Measurements from ENCODE around the gene SDR39U1. TPM values are rescaled to one million over a fixed set of nuclear protein-coding genes. Genes with fewer than 3 reads are reported as not detected.
A peak's percentile ranks its signal among the peaks of the same experiment; 100 is the strongest.

The SDR39U1 gene
- total and polyA plus RNA-seq, 10 of the 15 experiments (the other 5 are each of a cell fraction or from before 2014, with no cell fraction given) = 14.0 to 89.3 (median 42.2) TPM

GRCh38 chr14:24441485-24441884, 1.1 kb downstream of the SDR39U1 start:
- H3K27me3 ChIP-seq (replicated peaks in 1 of 2; ENCODE audit: control insufficient read depth in 2 of 2, insufficient read depth in 2 of 2, low read length in 1 of 2) = no peaks in the 10 kb centered on the region
- TF ChIP-seq ZSCAN29 (IDR thresholded peaks at IDR 0.05) (no peak), MEF2A (IDR thresholded peaks at IDR 0.05; ENCODE audit: insufficient read depth, low read depth, low read length) (no peak), SUPT20H (IDR thresholded peaks at IDR 0.05; ENCODE audit: borderline replicate concordance, control insufficient read depth, low read depth, low read length) (no peak), NFYA (IDR thresholded peaks at IDR 0.05; ENCODE audit: borderline replicate concordance, low read depth, low read length) (no peak), ZNF217 (IDR thresholded peaks at IDR 0.05) (no peak), PBX3 (IDR thresholded peaks at IDR 0.05; ENCODE audit: insufficient replicate concordance, low read depth, low read length) (no peak), SRF (IDR thresholded peaks at IDR 0.05; ENCODE audit: low read depth in 2 of 2, low read length in 2 of 2) (no peak), EGR1 (IDR thresholded peaks at IDR 0.05; ENCODE audit: borderline replicate concordance in 1 of 2, low read depth in 2 of 2, low read length in 2 of 2) (no peak), IKZF2 (IDR thresholded peaks at IDR 0.05) (no peak)
- peak overlapping the region; percentile 94 for H3K9ac ChIP-seq (ENCODE audit: control insufficient read depth, insufficient read depth, low read length)
- ATAC-seq (no peak), DNase-seq (ENCODE audit: low read depth, low spot score) (no peak), FAIRE-seq (no peak)
- intact Hi-C loops (cut with micrococcal nuclease; ENCODE audit: unreplicated experiment) (no loop called here), in situ Hi-C loops (cut with MboI) (no loop called here)
- H3K4me2 ChIP-seq (ENCODE audit: control insufficient read depth, insufficient read depth) = peak overlapping the region; percentile 96
- H2AFZ ChIP-seq (ENCODE audit: control insufficient read depth, low read depth, low read length) = no peak overlapping the region
- SMC1A ChIA-PET (ENCODE audit: uncharacterized antibody, unreplicated experiment) = interaction anchor here (0.6 to 3.3 kb wide), 5 partner anchors 11 to 828 kb away, joined by 3 to 17 read pairs (median 4); partner anchors contain the start of genes CBLN3 and KHNYN
- peaks cover 6 to 20% of the 10 kb centered on the region in 2 experiments for H3K36me3 ChIP-seq (ENCODE audit: control insufficient read depth in 2 of 2, insufficient read depth in 2 of 2, low read length in 1 of 2)
- peaks cover 19% of the 10 kb centered on the region for H3K79me2 ChIP-seq (ENCODE audit: control insufficient read depth, insufficient read depth, low read length)
- POLR2A ChIA-PET = interaction anchor here (1.2 to 4.5 kb wide), 5 partner anchors 11 to 199 kb away, joined by 3 to 38 read pairs (median 6); partner anchors contain the start of genes CBLN3, KHNYN, RIPK3 and TINF2
- peak overlapping the region; percentile 93 for H3K4me3 ChIP-seq
- no TSS peak for BruUV-seq (replicated peaks)
- RAD21 ChIA-PET (ENCODE audit: unreplicated experiment) = interaction anchor here (1.0 to 3.6 kb wide), 4 partner anchors 11 to 199 kb away, joined by 3 to 36 read pairs (median 8); partner anchors contain the start of genes KHNYN and TINF2
- peaks cover 9% of the 10 kb centered on the region for H3K4me1 ChIP-seq (ENCODE audit: control insufficient read depth, insufficient read depth, low read length)
- 60% methylated on average over 5 of the region's 5 CpGs for WGBS (ENCODE audit: insufficient coverage, insufficient replicate concordance, low lambda C conversion rate, missing lambda C conversion rate)
- H4K20me1 ChIP-seq (ENCODE audit: control insufficient read depth, insufficient read depth) = no peaks in the 10 kb centered on the region
- no peaks in the 10 kb centered on the region for H3K9me3 ChIP-seq (replicated peaks; ENCODE audit: control insufficient read depth, insufficient read depth, low read length)
- CTCF ChIA-PET = interaction anchor here (0.7 to 11.4 kb wide), 10 partner anchors 10 to 194 kb away, joined by 3 to 220 read pairs (median 4); partner anchors contain the start of genes ADCY4, CIDEB, KHNYN and RIPK3
- peak overlapping the region; percentile 96; the same call in 1 of the 2 replicates for H3K27ac ChIP-seq (ENCODE audit: control insufficient read depth, insufficient read depth)
